Stimulated activated CD4-positive, alpha-beta T cell treated with anti-CD3 and anti-CD28 coated beads, Interleukin-4, amount 100 ng/mL, for 1 hour (primary cell): ENCODE measurements around the gene SPTLC2.
"Not testable (repeated sequence)": the region's sequence is repeated elsewhere in the genome, so short reads cannot be mapped to it uniquely, and the experiment has no call there.

ENCODE experiments used
- DNase-seq: peaks from one replicate; pipeline ENCODE4 v3.0.0-alpha.2; 2020

Gene SPTLC2

GRCh38 chr14:77543637-77544334 is 72.7 kb downstream of the SPTLC2 start:
- no peak for DNase-seq

DNA sequence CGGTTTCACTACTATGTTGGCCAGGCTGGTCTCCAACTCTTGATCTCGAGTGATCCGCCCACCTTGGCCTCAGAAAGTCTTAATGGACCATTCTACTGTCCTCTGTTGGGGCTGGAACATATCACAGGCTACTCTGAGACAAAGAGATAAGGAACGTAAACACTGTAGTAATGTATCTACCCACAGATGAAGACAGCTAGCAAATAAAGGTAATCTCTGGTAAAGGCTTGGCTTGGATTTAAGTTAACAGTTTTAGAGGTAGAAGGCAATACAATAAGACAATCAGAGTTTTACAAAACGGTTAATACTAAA is 73.2 kb downstream of the SPTLC2 start:
- DNase-seq, result no peak

DNA sequence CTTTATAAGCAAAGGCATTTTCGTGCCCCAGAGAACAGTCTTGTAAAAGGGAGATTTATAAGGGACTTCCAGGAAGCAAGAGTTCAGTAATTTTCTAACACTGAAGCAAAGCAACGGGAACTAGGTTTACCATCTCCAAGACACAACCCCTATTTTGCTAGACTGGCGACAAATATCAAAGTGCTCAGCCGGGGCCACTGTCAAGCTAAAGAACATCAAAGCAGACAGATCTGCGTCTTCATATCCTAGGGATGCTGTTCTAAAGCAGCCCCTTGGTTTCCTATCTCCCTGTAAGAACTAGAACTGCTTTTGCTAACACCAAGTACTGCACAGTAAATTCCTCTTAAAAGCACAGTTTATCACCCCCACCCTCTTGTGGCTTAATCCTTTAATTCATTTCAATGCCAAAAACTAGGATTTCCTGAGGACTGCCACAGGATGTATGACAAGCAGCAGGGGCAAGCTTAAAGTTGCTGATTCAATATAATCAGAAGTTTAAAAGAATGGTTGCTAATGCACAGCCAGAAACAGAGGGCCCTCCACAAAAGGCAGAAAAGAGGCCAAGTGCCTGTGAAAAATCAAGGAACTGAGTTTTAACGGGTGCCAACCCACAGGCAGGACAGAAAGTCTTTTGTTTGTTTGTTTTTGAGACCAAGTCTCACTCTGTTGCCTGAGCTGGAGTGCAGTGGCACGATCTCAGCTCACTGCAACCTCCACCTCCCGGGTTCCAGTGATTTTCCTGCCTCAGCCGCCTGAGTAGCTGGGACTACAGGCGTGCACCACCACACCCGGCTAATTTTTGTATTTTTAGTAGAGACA is 73.8 kb downstream of the SPTLC2 start:
- no peak for DNase-seq

GRCh38 chr14:77541905-77542304 is 74.5 kb downstream of the SPTLC2 start:
- DNase-seq, result no peak

- DNase-seq, result not testable (repeated sequence)
Observed at GRCh38 chr14:77536951-77537350, 79.5 kb downstream of the SPTLC2 start.

DNA sequence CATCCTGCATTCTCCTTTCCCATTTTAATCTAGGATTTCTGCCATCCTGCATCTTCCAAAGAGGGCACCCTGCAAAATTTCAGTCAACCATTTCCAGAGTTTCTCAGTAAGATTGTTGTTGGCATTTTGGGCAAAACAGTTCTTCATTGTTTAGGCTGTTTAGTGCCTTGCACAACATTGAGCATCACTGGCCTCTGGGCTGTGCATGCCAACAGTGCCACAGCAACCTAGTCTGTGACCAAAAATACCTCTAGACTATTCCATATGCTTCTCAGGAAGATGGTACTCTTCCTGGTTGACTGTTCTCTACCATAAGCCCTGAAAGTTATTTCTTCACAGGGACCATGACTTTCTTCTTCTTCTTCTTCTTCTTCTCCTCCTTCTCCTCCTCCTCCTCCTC is 85.4 kb downstream of the SPTLC2 start:
- DNase-seq, result no peak

- no peak for DNase-seq
Observed at GRCh38 chr14:77529963-77530362, 86.5 kb downstream of the SPTLC2 start.

DNA sequence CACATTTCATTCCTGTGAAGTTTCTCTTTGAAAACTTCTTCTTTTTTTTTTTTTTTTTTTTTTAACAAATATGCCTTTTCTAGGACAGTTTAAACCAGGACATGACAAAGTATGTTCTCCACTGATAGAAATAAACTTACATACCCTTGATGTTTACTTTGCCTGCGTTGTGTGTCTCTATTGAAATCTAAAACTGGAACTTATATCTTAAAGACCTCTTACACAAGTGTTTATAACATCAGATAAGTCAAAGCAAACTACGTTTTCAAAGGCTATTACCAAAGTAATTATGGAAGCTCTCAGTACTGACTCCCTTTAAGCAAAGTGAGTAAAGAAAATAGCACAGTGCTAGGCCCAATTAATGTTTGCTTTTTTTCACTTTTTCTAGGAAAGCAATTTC is 87.2 kb downstream of the SPTLC2 start:
- DNase-seq, result no peak

- not testable (repeated sequence) for DNase-seq
Observed at GRCh38 chr14:77528701-77529100, 87.7 kb downstream of the SPTLC2 start.

DNA sequence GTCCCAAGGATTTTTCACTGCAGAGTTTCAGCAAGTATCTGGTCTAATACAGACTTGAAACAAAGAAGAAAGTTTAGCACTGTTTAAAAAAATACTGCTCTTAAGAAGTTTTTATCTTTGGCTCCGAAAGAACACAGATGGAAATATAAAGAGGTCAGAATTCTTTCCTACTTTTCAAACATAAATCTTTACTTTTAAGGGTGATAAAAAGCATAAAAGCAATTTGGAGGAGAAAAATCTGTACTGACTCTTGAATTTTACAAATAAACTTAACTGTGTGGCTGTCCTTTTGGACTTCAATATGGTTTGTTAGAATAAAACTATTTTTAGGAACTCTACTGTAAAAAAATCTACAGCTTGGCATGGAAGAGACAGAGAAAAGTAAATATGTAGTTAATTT is 90.2 kb downstream of the SPTLC2 start:
- no peak for DNase-seq

DNA sequence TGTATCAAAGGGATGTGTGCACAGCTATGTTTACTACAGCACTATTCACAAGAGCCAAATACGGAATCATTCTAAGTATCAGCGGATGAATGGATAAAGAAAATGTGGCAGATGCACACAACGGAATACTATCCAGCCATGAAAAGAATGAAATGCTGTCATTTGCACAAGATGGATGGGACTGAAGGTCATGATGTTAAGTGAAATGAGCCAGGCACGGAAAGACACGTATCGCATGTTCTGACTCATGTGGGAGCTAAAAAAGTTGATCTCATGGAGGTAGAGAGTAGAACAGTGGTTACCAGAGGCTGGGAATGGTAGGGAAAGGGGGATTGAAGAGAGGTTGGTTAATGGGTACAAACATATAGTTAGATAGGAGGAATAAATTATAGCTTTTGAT is 91.9 kb downstream of the SPTLC2 start:
- DNase-seq, result no peak

DNA sequence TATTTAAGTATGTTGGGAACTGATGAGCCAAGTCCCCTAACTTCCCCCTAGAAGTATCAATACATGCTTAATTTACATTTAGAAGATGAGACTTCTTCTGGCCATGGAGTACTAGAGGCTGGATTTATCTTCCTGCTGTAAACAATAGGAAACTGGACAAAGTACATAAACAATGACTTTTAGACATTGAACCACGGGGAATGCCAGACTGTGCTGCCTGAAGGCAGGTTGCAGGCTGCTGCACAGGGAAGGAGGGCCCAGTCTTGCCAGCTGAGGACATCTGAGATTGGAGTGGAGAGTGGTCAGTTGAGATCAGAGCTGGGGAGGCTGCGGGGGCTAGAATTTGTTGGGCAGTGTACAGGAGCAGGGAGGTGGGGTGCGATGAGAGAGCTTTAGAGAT is 93.3 kb downstream of the SPTLC2 start:
- no peak for DNase-seq

GRCh38 chr14:77520555-77520954 is 95.9 kb downstream of the SPTLC2 start:
- DNase-seq, result no peak

DNA sequence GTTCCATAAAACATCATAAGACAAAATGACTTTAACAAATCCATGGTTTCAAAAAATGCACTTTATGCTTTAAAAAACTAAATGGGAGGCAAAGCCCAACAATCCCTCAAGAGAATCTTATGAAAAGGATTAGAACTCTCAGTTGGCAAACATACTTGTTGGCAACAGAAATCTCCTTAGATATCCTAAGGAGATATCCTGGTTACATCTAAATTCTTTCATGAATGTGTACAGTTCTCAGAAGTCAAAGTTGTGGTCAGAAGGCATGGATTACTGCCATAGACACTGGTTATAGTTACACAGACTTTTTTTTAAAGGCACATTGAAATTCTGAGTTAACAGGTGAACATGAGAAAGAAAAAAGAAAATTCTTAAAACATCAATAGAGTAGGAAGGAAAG is 100.3 kb downstream of the SPTLC2 start:
- no peak for DNase-seq

GRCh38 chr14:77511486-77512162 is 104.8 kb downstream of the SPTLC2 start:
- DNase-seq, result no peak

- no peak for DNase-seq
Observed at GRCh38 chr14:77509366-77509765, 107.1 kb downstream of the SPTLC2 start.

GRCh38 chr14:77508876-77509275 is 107.6 kb downstream of the SPTLC2 start:
- DNase-seq, result no peak

- DNase-seq, result no peak
Observed at GRCh38 chr14:77508249-77508648, 108.2 kb downstream of the SPTLC2 start.

DNA sequence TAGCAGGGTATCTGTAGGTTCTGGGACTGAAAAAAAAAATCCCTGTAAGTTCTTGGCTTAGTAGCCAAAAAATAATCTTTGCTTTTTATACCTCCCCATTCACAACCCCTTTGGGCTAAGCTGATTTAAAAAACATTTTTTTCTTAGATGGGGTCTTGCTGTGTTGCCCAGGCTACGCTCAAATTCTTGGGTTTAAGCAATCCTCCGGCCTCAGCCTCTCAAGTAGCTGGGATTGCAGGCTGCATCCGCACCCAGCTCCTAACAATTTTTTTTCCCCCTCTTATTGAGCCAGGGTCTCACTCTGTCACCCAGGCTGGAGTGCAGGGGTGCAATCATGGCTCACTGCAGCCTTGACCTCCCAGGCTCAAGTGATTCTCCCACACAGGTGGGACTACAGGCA is 108.7 kb downstream of the SPTLC2 start:
- no peak for DNase-seq

DNA sequence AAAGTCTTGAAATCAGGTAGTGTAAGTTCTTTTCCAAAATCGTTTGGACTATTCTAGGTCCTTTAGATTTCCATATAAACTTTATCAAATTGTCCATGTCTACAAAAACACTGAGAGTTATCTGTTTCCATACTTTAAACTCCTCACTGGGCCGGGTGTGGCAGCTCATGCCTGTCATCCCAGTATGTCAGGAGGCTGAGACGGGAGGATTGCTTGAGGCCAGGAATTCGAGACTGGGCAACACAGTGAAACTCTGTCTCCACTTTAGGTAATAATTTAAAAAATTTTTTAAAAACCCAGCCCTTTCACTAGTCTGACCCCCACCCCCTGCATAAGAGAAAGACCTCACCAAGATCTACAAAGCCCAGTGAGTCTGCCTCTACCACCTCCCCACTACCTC is 111.4 kb downstream of the SPTLC2 start:
- no peak for DNase-seq

GRCh38 chr14:77503138-77503537 is 113.3 kb downstream of the SPTLC2 start:
- DNase-seq, result no peak

DNA sequence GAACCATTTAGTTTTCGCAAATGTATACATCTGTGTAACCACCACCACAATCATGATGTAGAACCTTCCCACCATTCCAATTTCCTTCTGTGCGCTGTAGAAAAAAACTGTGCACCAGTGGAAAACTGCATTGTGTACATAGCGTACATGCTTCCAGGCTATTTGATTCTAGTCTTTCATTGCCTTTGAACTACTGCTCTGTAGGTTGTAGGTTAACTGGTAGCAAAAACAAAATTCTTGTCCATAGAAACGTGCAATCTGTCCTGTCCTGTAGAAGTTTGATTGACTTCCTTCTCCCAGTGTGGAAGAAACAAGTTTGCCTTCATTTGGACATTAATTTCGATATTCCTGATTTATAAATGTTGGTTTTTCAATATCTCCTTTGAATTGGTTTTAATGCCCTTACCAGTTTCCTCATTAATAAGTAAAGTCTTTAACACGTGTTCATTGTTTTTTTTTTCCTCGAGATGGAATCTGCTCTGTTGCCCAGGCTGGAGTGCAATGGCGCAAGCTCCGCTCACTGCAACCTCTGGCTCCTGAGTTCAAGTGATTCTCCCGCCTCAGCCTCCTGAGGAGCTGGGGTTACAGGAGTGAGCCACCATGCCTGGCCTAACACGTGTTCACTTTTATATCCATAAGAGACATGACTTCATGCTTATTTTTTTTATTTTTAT is 114.2 kb downstream of the SPTLC2 start:
- no peak for DNase-seq

- no peak for DNase-seq
Observed at GRCh38 chr14:77498984-77499527, 117.4 kb downstream of the SPTLC2 start.
